Nephron progenitor cell (in vitro differentiated cells): Measurements from ENCODE around the gene CHFR.
A peak's percentile ranks its signal among the peaks of the same experiment; 100 is the strongest.

Source experiments
- DNase-seq: peaks from one replicate; pipeline ENCODE4 v3.0.0; 2021
- H3K27ac Mint-ChIP-seq: 2 replicates; pipeline ENCODE4 v1.8.0; 2021; ENCODE audit warnings: mild to moderate bottlenecking, moderate library complexity, mixed read lengths
- H3K27me3 Mint-ChIP-seq: 2 replicates; pipeline ENCODE4 v1.8.0; 2021; ENCODE audit warnings: mild to moderate bottlenecking, low read depth, mixed read lengths; ENCODE audit not compliant: poor library complexity
- H3K36me3 Mint-ChIP-seq: 2 replicates; pipeline ENCODE4 v1.8.0; 2021; ENCODE audit warnings: low read depth, mixed read lengths
- H3K4me1 Mint-ChIP-seq: 2 replicates; pipeline ENCODE4 v1.8.0; 2021; ENCODE audit warnings: mixed read lengths
- H3K4me3 Mint-ChIP-seq: 2 replicates; pipeline ENCODE4 v1.8.0; 2021; ENCODE audit warnings: mild to moderate bottlenecking, moderate library complexity, mixed read lengths
- H3K9me3 Mint-ChIP-seq: 2 replicates; pipeline ENCODE4 v1.8.0; 2021; ENCODE audit warnings: mild to moderate bottlenecking, moderate library complexity, mixed read lengths
- TF ChIP-seq, protein P1 (sequence below): fragments of 200-600 bp; sonication (generic); IDR thresholded peaks from 2 replicates; pipeline ENCODE4 v1.5.0; 2021; ENCODE audit warnings: antibody characterized with exemption

Gene CHFR

DNA sequence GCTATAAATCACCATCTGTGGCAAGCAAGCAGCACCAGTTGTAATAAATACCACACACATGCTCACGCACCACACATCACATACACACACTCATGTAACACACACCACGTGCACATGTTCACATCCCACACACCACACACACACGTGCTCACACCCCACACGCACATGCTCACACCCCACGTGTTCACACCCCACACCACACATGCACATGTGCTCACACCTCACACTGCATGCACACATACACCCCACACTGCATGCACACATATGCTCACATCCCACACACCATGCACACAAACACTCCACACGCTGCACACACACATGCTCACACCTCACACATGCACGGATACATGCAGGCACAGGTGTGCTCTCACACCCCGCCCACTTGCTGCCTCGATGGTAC, 102.8 kb downstream of the CHFR start:
- Mint-ChIP-seq H3K9me3 (no peaks in the 10 kb centered on the region), H3K27ac (peak overlapping the region; percentile 29), H3K36me3 (peaks cover 70% of the 10 kb centered on the region), H3K27me3 (peaks cover 3% of the 10 kb centered on the region), H3K4me3 (no peak overlapping the region), H3K4me1 (no peaks in the 10 kb centered on the region)
- no peak for DNase-seq
- TF ChIP-seq, protein P1, sequence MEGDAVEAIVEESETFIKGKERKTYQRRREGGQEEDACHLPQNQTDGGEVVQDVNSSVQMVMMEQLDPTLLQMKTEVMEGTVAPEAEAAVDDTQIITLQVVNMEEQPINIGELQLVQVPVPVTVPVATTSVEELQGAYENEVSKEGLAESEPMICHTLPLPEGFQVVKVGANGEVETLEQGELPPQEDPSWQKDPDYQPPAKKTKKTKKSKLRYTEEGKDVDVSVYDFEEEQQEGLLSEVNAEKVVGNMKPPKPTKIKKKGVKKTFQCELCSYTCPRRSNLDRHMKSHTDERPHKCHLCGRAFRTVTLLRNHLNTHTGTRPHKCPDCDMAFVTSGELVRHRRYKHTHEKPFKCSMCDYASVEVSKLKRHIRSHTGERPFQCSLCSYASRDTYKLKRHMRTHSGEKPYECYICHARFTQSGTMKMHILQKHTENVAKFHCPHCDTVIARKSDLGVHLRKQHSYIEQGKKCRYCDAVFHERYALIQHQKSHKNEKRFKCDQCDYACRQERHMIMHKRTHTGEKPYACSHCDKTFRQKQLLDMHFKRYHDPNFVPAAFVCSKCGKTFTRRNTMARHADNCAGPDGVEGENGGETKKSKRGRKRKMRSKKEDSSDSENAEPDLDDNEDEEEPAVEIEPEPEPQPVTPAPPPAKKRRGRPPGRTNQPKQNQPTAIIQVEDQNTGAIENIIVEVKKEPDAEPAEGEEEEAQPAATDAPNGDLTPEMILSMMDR = no peak

DNA sequence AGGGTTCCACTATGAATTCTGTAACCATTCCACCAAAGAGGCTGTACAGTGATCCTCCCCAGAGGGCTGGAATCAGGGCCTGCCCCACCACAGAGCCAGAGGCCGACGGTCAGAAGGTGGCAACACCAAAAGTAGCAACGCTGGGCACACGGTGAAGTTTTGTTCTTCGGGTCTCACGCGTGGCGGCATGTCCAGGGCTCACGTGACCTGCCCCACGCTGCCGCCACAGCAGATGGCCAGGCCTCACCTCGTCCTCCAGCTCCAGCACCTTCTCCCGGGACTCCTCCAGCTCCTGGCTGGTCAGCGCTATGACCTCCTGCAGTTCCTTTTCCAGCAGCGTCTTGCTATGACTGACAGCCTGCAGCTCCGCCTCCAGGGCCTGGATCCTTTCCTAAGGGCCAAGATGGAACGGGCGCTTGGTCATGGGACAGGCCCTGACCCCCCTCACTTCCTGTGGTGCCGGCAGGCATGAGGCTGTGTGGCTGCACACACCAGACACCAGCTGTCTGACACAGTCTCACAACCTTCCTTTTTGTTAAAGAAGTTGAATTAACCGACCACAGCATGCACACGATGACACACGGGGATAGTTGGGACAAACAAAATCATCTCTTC, 103.4 kb downstream of the CHFR start:
- no peaks in the 10 kb centered on the region for H3K9me3 Mint-ChIP-seq
- no peak overlapping the region for H3K27ac Mint-ChIP-seq
- H3K4me1 Mint-ChIP-seq = no peaks in the 10 kb centered on the region
- TF ChIP-seq, protein P1 = no peak
- H3K4me3 Mint-ChIP-seq = no peak overlapping the region
- peaks cover 70% of the 10 kb centered on the region for H3K36me3 Mint-ChIP-seq
- H3K27me3 Mint-ChIP-seq = peaks cover 3% of the 10 kb centered on the region
- DNase-seq = no peak
